HCT116 (cell line): Measurements from ENCODE around the gene STK32C. TPM values are rescaled to one million over a fixed set of nuclear protein-coding genes. Genes with fewer than 3 reads are reported as not detected.

Experiments used
- ATAC-seq: fragments of 200-7000 bp; cut with Tn5 transposase; 2 replicates; pipeline ENCODE4 v1.9.1; 2020; ENCODE audit warnings: mild to moderate bottlenecking, moderate library complexity
- BruUV-seq: library from RNA; stranded (reverse); fragments of 400-500 nt; replicated peaks from 2 replicates; lab custom pipeline; 2021; lab: Mats Ljungman, UMichigan
- CTCF ChIA-PET: fragments of 300-600 bp; sonication (Branson Sonifier 250); formaldehyde crosslinking; loops from one replicate; lab custom pipeline; 2021; ENCODE audit warnings: antibody characterized with exemption; lab: Charles Lee
- POLR2A ChIA-PET: fragments of 300-600, 350-600 bp; sonication (Branson Sonifier 250); formaldehyde crosslinking; loops from one replicate; lab custom pipeline; 2021; ENCODE audit warnings: antibody characterized with exemption; lab: Charles Lee
- RAD21 ChIA-PET, 2 experiments: fragments of 300-600 bp; sonication (Branson Sonifier 250); formaldehyde crosslinking; loops; one replicate each; lab custom pipeline; 2023; ENCODE audit warnings: low total read pairs in 2 of 2; ENCODE audit not compliant: uncharacterized antibody in 2 of 2, unreplicated experiment in 2 of 2, low non-redundant PET in 1 of 2; lab: Charles Lee
- DNase-seq: peaks from one replicate; pipeline ENCODE4 v3.0.0-alpha.2; 2010; ENCODE audit warnings: low read depth, low spot score
- H2AFZ ChIP-seq: fragments of 200-600 bp; shearing (Covaris generic), sonication (generic); 2 replicates; pipeline ENCODE4 v1.6.1; 2017; ENCODE audit warnings: low read depth, mixed run types, mixed read lengths, antibody characterized with exemption, low read length; ENCODE audit not compliant: poor library complexity, severe bottlenecking
- H3K27ac ChIP-seq: 2 replicates; pipeline ENCODE4 v1.5.1; 2012; ENCODE audit warnings: low read depth, low read length
- H3K27me3 ChIP-seq: fragments of 200-600 bp; sonication (generic); 2 replicates; pipeline ENCODE4 v1.6.1; 2016; ENCODE audit warnings: mixed run types, low read length, mixed read lengths; ENCODE audit not compliant: insufficient read depth
- H3K36me3 ChIP-seq, 2 experiments: fragments of 200-500 bp in 1 of 2; fragments of 200-600 bp in 1 of 2; sonication (Bioruptor generic) in 1 of 2; sonication (generic) in 1 of 2; 2 replicates each; pipeline versions ENCODE4 v1.5.1 to v1.6.1; 2014 to 2016; ENCODE audit warnings: low read length in 2 of 2, inconsistent platforms in 1 of 2, mixed read lengths in 1 of 2, mixed run types in 1 of 2; ENCODE audit not compliant: insufficient read depth in 2 of 2, control insufficient read depth in 1 of 2
- H3K4me1 ChIP-seq, 2 experiments: fragments of 200-600 bp in 1 of 2; sonication (generic) in 1 of 2; 2 replicates each; pipeline versions ENCODE4 v1.5.1 to v1.6.1; 2012 to 2017; ENCODE audit warnings: low read length in 2 of 2, inconsistent platforms in 1 of 2, mild to moderate bottlenecking in 1 of 2, mixed read lengths in 1 of 2, mixed run types in 1 of 2, moderate library complexity in 1 of 2; ENCODE audit not compliant: insufficient read depth in 2 of 2, control insufficient read depth in 1 of 2
- H3K4me2 ChIP-seq: fragments of 200-600 bp; sonication (generic); 2 replicates; pipeline ENCODE4 v1.6.1; 2017; ENCODE audit warnings: mixed run types, low read length, mixed read lengths
- H3K4me3 ChIP-seq, 2 experiments: fragments of 200-600 bp in 1 of 2; sonication (generic) in 1 of 2; replicated peaks in 1 of 2; 2 replicates each; pipeline ENCODE4 v1.5.1; 2011 to 2016; ENCODE audit warnings: low read length in 2 of 2, control low read depth in 1 of 2, low read depth in 1 of 2, mild to moderate bottlenecking in 1 of 2, mixed read lengths in 1 of 2, mixed run types in 1 of 2
- H3K79me2 ChIP-seq: fragments of 200-600 bp; sonication (generic); 2 replicates; pipeline ENCODE4 v1.6.1; 2017; ENCODE audit warnings: mild to moderate bottlenecking, mixed run types, low read length, moderate library complexity, mixed read lengths; ENCODE audit not compliant: insufficient read depth
- H3K9ac ChIP-seq: fragments of 200-600 bp; sonication (generic); 2 replicates; pipeline ENCODE4 v1.6.1; 2016; ENCODE audit warnings: low read length, mixed read lengths
- H3K9me2 ChIP-seq: fragments of 200-600 bp; sonication (generic), shearing (Covaris generic); 2 replicates; pipeline ENCODE4 v1.6.1; 2017; ENCODE audit warnings: mixed run types, mild to moderate bottlenecking, moderate library complexity; ENCODE audit not compliant: insufficient read depth
- H3K9me3 ChIP-seq, 2 experiments: fragments of 200-500 bp in 1 of 2; fragments of 200-600 bp in 1 of 2; sonication (Bioruptor generic) in 1 of 2; sonication (generic) in 1 of 2; 2 replicates each; pipeline ENCODE4 v1.6.1; 2014 to 2017; ENCODE audit warnings: low read length in 2 of 2, mixed read lengths in 2 of 2, inconsistent platforms in 1 of 2, low read depth in 1 of 2, mild to moderate bottlenecking in 1 of 2, mixed run types in 1 of 2, moderate library complexity in 1 of 2; ENCODE audit not compliant: control insufficient read depth in 1 of 2, insufficient read depth in 1 of 2
- H4K20me1 ChIP-seq: fragments of 200-600 bp; sonication (generic), shearing (Covaris generic); 2 replicates; pipeline ENCODE4 v1.6.1; 2017; ENCODE audit warnings: mixed run types, mild to moderate bottlenecking, moderate library complexity; ENCODE audit not compliant: insufficient read depth
- CEBPB ChIP-seq: IDR thresholded peaks from 2 replicates; pipeline ENCODE4 v1.6.1; 2012; ENCODE audit warnings: low read depth
- EGR1 ChIP-seq: IDR thresholded peaks from 2 replicates; pipeline ENCODE4 v1.6.1; 2012; ENCODE audit warnings: low read depth
- EZH2phosphoT487 ChIP-seq: fragments of 200-600 bp; IDR thresholded peaks from 2 replicates; pipeline ENCODE4 v1.6.1; 2018; ENCODE audit warnings: antibody characterized with exemption, borderline replicate concordance
- FOSL1 ChIP-seq: IDR thresholded peaks from 2 replicates; pipeline ENCODE4 v1.6.1; 2012; ENCODE audit warnings: low read depth
- POLR2A ChIP-seq: IDR thresholded peaks from 2 replicates; pipeline ENCODE4 v1.7.0; 2011; ENCODE audit warnings: borderline replicate concordance; ENCODE audit not compliant: insufficient read depth, insufficient read length; ENCODE audit errors: extremely low read depth
- SIN3A ChIP-seq: IDR thresholded peaks from 2 replicates; pipeline ENCODE4 v1.6.1; 2012; ENCODE audit warnings: low read depth
- SRF ChIP-seq: IDR thresholded peaks from 2 replicates; pipeline ENCODE4 v1.6.1; 2012; ENCODE audit warnings: low read depth
- TCF7L2 ChIP-seq: IDR thresholded peaks from 2 replicates; pipeline ENCODE4 v1.7.0; 2011; ENCODE audit warnings: borderline replicate concordance, inconsistent platforms; ENCODE audit not compliant: insufficient read depth, insufficient read length; ENCODE audit errors: extremely low read depth
- YY1 ChIP-seq: IDR thresholded peaks from 2 replicates; pipeline ENCODE4 v1.6.1; 2011; ENCODE audit warnings: low read length, low read depth, moderate library complexity, mild to moderate bottlenecking; ENCODE audit not compliant: insufficient replicate concordance; ENCODE audit errors: extremely low read depth
- intact Hi-C: fragments of 100-400 bp; cut with micrococcal nuclease; formaldehyde crosslinking; loops from 2 replicates; pipeline ENCODE4 v1.10.0; 2022
- total RNA-seq: library from RNA; stranded (reverse); gene quantifications from one replicate; pipeline ENCODE4 v1.2.1, GENCODE V29; 2021; ENCODE audit not compliant: unreplicated experiment

The STK32C gene
- total RNA-seq, 1 experiment from 2014 or later, result 29.7 TPM

- TF ChIP-seq EZH2phosphoT487 (no peak), EGR1 (no peak), SIN3A (no peak), CEBPB (no peak), YY1 (no peak), POLR2A (no peak), SRF (no peak)
These were observed 4.2 kb downstream of the STK32C start (continued) for GRCh38 chr10:132303361-132304115.

- Histone ChIP-seq H4K20me1 (no peaks in the 10 kb centered on the region), H3K9me2 (no peaks in the 10 kb centered on the region), H3K9ac (no peak overlapping the region), H3K9me3 (no peaks in the 10 kb centered on the region), H2AFZ (no peak overlapping the region), H3K27ac (no peak overlapping the region), H3K36me3 (no peaks in the 10 kb centered on the region), H3K4me3 (no peak overlapping the region), H3K79me2 (peaks cover 13% of the 10 kb centered on the region; the same call in 1 of the 2 replicates), H3K4me2 (no peak overlapping the region), H3K4me1 (peaks cover 0 to 5% of the 10 kb centered on the region in 2 experiments; a peak in 2 of 4 replicates), H3K27me3 (no peaks in the 10 kb centered on the region)
- BruUV-seq, result no TSS peak
- ATAC-seq, result no peak
- ChIA-PET RAD21 (no interaction called here), CTCF (no interaction called here), POLR2A (no interaction called here)
- intact Hi-C loops, result no loop called here
- no peak for DNase-seq
- TF ChIP-seq TCF7L2, result no peak
- no peak for TF ChIP-seq FOSL1
These were observed 5.1 kb downstream of the STK32C start for GRCh38 chr10:132302421-132303310.
